K562 (cell line): ENCODE measurements around the gene GNG3. TPM values are rescaled to one million over a fixed set of nuclear protein-coding genes. Genes with fewer than 3 reads are reported as not detected.
A peak's percentile ranks its signal among the peaks of the same experiment; 100 is the strongest.

Source experiments
- BCOR ChIP-seq: fragments of 450-650 bp; IDR thresholded peaks from 2 replicates; pipeline ENCODE4 v1.6.1; 2016
- BRD9 ChIP-seq: fragments of 450-650 bp; IDR thresholded peaks from 2 replicates; pipeline ENCODE4 v1.6.1; 2018; ENCODE audit warnings: low read depth; ENCODE audit not compliant: partially characterized antibody
- EWSR1 ChIP-seq: fragments of 450-650 bp; IDR thresholded peaks from 2 replicates; pipeline ENCODE4 v1.6.1; 2018; ENCODE audit warnings: borderline replicate concordance, mild to moderate bottlenecking, low read depth, moderate library complexity; ENCODE audit not compliant: partially characterized antibody
- KDM2B ChIP-seq: fragments of 250-450 bp; sonication (Bioruptor Pico); IDR thresholded peaks from 2 replicates; pipeline ENCODE4 v1.8.0; 2021; ENCODE audit warnings: mild to moderate bottlenecking, moderate library complexity
- PHF20 ChIP-seq: fragments of 450-650 bp; IDR thresholded peaks from 2 replicates; pipeline ENCODE4 v1.6.1; 2018; ENCODE audit not compliant: partially characterized antibody
- RBBP5 ChIP-seq: fragments of 200-600 bp; sonication (generic); IDR thresholded peaks from 2 replicates; pipeline ENCODE4 v1.6.1; 2012; ENCODE audit warnings: borderline replicate concordance, mild to moderate bottlenecking, low read length, control low read depth, inconsistent platforms; ENCODE audit not compliant: insufficient read depth, poor library complexity, severe bottlenecking
- SIN3A ChIP-seq, 2 experiments: fragments of 150-350 bp in 1 of 2; IDR thresholded peaks; 2 replicates each; pipeline ENCODE4 v1.6.1; 2011 to 2016; ENCODE audit warnings: borderline replicate concordance in 2 of 2, low read depth in 2 of 2, low read length in 2 of 2, mild to moderate bottlenecking in 2 of 2, moderate library complexity in 2 of 2; ENCODE audit not compliant: control insufficient read depth in 1 of 2
- SLC30A9 ChIP-seq: fragments of 250-450 bp; sonication (Bioruptor Pico); IDR thresholded peaks from 2 replicates; pipeline ENCODE4 v1.8.0; 2022; ENCODE audit warnings: mild to moderate bottlenecking, moderate library complexity
- YBX1 ChIP-seq: fragments of 450-650 bp; IDR thresholded peaks from 2 replicates; pipeline ENCODE4 v1.7.1; 2016; ENCODE audit warnings: mild to moderate bottlenecking
- ZEB2 ChIP-seq: fragments of 450-650 bp; IDR thresholded peaks from 2 replicates; pipeline ENCODE4 v1.6.1; 2016
- ZNF830 ChIP-seq: fragments of 250-450 bp; sonication (Bioruptor Pico); IDR thresholded peaks from 2 replicates; pipeline ENCODE4 v1.5.0; 2021; ENCODE audit warnings: mild to moderate bottlenecking
- polyA plus RNA-seq, 8 experiments: library from polyadenylated mRNA; depleted of rRNA in 4 of 8; stranded (reverse) in 5 of 8; unstranded in 3 of 8; fragments of >200 nt; fragmentation: Nextera tagmentation in 2 of 8; fragmentation: Illumina TruSeq in 1 of 8; extraction: Ambion mirVana in 2 of 8; extraction: Trizol in 1 of 8; gene quantifications; 2 replicates each; pipeline versions ENCODE4 v1.2.1 to v1.2.3, GENCODE V29; 2011 to 2014; ENCODE audit warnings: inconsistent platforms in 1 of 8, missing spikeins in 1 of 8
- total RNA-seq, 7 experiments: library from RNA; depleted of rRNA in 6 of 7; stranded (reverse); fragments of >200 nt in 6 of 7; fragmentation: Illumina TruSeq in 2 of 7; extraction: Trizol in 2 of 7; gene quantifications; 2 replicates each; pipeline versions ENCODE4 v1.2.1 to v1.2.3, GENCODE V29; 2011 to 2021; ENCODE audit warnings: low replicate concordance in 1 of 7
- TF ChIP-seq, protein P1 (sequence below): sonication (generic); formaldehyde crosslinking; IDR thresholded peaks from 2 replicates; pipeline ENCODE4 v1.8.1; 2023; ENCODE audit warnings: mild to moderate bottlenecking, missing genetic modification reagents
- TF ChIP-seq, protein P2 (sequence below), 2 experiments: fragments of 450-650 bp; formaldehyde crosslinking in 1 of 2; IDR thresholded peaks; 2 replicates each; pipeline versions ENCODE4 v1.4.0 to v1.6.1; 2014 to 2020; ENCODE audit warnings: mild to moderate bottlenecking in 2 of 2, borderline replicate concordance in 1 of 2, low read depth in 1 of 2
- TF ChIP-seq, protein P3 (sequence below): fragments of 250-450 bp; sonication (Bioruptor Pico); IDR thresholded peaks from 2 replicates; pipeline ENCODE4 v1.8.0; 2021; ENCODE audit warnings: moderate library complexity, mild to moderate bottlenecking, inconsistent platforms
- TF ChIP-seq, protein P4 (sequence below): IDR thresholded peaks from 3 replicates; pipeline ENCODE4 v1.6.1; 2011; ENCODE audit warnings: borderline replicate concordance, mild to moderate bottlenecking; ENCODE audit not compliant: insufficient read length, insufficient read depth

Gene GNG3
- total and polyA plus RNA-seq, 9 of the 15 experiments (the other 6 are each of a cell fraction or from before 2014, with no cell fraction given) = 0.07 TPM; not detected in 8

DNA sequence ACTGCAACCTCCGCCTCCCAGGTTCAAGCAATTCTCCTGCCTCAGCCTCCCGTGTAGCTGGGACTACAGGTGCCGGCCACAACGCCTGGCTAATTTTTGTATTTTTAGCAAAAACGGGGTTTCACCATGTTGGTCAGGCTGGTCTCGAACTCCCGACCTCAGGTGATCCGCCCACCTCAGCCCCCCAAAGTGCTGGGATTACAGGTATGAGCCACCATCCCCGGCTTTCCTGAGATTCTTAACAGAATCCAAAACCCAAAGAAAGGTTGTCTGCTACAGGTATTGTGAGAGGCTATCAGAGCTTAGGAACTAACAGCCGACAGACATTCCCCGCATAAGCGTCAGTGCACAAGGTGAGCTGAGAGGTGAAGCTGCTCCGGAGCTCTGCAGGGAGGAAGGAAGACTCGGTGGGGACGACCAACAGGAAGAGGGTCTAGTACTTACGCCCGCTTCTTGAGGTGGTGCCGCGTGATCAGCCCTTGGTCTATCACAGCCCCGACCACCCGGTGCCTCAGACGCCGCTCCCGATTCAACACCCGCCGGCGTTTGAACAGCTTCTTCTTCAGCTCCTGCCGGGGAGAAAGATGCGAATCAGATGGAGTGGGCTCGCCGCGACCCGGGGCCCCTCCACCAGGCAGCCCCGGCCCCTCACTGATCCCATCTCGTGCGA, 42.9 kb upstream of the GNG3 start (continued):
- TF ChIP-seq, protein P1, sequence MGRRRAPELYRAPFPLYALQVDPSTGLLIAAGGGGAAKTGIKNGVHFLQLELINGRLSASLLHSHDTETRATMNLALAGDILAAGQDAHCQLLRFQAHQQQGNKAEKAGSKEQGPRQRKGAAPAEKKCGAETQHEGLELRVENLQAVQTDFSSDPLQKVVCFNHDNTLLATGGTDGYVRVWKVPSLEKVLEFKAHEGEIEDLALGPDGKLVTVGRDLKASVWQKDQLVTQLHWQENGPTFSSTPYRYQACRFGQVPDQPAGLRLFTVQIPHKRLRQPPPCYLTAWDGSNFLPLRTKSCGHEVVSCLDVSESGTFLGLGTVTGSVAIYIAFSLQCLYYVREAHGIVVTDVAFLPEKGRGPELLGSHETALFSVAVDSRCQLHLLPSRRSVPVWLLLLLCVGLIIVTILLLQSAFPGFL = no peak
- TF ChIP-seq, protein P2, sequence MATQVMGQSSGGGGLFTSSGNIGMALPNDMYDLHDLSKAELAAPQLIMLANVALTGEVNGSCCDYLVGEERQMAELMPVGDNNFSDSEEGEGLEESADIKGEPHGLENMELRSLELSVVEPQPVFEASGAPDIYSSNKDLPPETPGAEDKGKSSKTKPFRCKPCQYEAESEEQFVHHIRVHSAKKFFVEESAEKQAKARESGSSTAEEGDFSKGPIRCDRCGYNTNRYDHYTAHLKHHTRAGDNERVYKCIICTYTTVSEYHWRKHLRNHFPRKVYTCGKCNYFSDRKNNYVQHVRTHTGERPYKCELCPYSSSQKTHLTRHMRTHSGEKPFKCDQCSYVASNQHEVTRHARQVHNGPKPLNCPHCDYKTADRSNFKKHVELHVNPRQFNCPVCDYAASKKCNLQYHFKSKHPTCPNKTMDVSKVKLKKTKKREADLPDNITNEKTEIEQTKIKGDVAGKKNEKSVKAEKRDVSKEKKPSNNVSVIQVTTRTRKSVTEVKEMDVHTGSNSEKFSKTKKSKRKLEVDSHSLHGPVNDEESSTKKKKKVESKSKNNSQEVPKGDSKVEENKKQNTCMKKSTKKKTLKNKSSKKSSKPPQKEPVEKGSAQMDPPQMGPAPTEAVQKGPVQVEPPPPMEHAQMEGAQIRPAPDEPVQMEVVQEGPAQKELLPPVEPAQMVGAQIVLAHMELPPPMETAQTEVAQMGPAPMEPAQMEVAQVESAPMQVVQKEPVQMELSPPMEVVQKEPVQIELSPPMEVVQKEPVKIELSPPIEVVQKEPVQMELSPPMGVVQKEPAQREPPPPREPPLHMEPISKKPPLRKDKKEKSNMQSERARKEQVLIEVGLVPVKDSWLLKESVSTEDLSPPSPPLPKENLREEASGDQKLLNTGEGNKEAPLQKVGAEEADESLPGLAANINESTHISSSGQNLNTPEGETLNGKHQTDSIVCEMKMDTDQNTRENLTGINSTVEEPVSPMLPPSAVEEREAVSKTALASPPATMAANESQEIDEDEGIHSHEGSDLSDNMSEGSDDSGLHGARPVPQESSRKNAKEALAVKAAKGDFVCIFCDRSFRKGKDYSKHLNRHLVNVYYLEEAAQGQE (IDR thresholded peaks at IDR 0.05; ENCODE audit: borderline replicate concordance) = no peak
- TF ChIP-seq, protein P2 (CRISPR knock-in tag; IDR thresholded peaks at IDR 0.05; ENCODE audit: low read depth) = peak; percentile 10; the same call in 1 of the 2 replicates
- TF ChIP-seq SLC30A9 (CRISPR knock-in tag) = no peak
- peak; percentile 10 for TF ChIP-seq PHF20
- no peak for TF ChIP-seq RBBP5
- peak; percentile 57; the same call in 1 of the 2 replicates for TF ChIP-seq ZEB2
- TF ChIP-seq YBX1 = no peak
- TF ChIP-seq, protein P3, sequence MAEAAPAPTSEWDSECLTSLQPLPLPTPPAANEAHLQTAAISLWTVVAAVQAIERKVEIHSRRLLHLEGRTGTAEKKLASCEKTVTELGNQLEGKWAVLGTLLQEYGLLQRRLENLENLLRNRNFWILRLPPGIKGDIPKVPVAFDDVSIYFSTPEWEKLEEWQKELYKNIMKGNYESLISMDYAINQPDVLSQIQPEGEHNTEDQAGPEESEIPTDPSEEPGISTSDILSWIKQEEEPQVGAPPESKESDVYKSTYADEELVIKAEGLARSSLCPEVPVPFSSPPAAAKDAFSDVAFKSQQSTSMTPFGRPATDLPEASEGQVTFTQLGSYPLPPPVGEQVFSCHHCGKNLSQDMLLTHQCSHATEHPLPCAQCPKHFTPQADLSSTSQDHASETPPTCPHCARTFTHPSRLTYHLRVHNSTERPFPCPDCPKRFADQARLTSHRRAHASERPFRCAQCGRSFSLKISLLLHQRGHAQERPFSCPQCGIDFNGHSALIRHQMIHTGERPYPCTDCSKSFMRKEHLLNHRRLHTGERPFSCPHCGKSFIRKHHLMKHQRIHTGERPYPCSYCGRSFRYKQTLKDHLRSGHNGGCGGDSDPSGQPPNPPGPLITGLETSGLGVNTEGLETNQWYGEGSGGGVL (CRISPR knock-in tag) = no peak
- TF ChIP-seq, protein P4, sequence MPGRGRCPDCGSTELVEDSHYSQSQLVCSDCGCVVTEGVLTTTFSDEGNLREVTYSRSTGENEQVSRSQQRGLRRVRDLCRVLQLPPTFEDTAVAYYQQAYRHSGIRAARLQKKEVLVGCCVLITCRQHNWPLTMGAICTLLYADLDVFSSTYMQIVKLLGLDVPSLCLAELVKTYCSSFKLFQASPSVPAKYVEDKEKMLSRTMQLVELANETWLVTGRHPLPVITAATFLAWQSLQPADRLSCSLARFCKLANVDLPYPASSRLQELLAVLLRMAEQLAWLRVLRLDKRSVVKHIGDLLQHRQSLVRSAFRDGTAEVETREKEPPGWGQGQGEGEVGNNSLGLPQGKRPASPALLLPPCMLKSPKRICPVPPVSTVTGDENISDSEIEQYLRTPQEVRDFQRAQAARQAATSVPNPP = no peak
- TF ChIP-seq EWSR1 = no peak
- no peak for TF ChIP-seq BRD9
- no peak for TF ChIP-seq ZNF830
- TF ChIP-seq KDM2B (CRISPR knock-in tag) = no peak
- TF ChIP-seq SIN3A (IDR thresholded peaks at IDR 0.05; ENCODE audit: borderline replicate concordance in 2 of 2, control insufficient read depth in 1 of 2, low read depth in 2 of 2, low read length in 2 of 2) = peak in 1 of 2 experiments; percentile 59; a peak in 1 of 4 replicates
- TF ChIP-seq BCOR = peak; percentile 43
